GM21360 (cell line): ENCODE measurements around the gene CCSAP.

Experiments
- ATAC-seq: cut with Tn5 transposase; IDR thresholded peaks from one replicate; pipeline ENCODE4 v1.9.1; 2021; ENCODE audit warnings: mild to moderate bottlenecking, moderate library complexity; ENCODE audit not compliant: unreplicated experiment

CCSAP gene

GRCh38 chr1:229288516-229288915, 54.3 kb downstream of the CCSAP start:
- ATAC-seq, result no peak

DNA sequence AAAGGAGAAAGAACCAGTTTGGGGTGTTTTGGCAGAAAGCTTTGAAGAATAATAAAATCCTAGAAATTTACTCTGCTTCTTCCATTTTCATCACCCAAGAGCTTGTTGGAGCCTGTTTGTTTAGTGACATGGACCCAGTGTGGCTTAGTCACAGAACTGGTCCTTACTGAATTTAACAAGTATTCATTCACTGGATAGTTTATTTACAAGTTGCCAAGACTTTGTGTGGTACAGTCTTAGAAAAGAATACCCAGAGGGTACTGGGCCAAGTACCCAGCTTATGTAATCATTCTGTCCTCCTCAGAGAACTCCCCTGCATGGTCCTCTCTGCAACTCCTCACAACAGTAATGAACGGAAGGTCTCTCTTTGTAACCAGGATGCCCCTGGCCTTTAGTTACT, 55.6 kb downstream of the CCSAP start:
- no peak for ATAC-seq

GRCh38 chr1:229286099-229286766, 56.6 kb downstream of the CCSAP start:
- ATAC-seq, result no peak

GRCh38 chr1:229285440-229285839, 57.4 kb downstream of the CCSAP start:
- no peak for ATAC-seq

DNA sequence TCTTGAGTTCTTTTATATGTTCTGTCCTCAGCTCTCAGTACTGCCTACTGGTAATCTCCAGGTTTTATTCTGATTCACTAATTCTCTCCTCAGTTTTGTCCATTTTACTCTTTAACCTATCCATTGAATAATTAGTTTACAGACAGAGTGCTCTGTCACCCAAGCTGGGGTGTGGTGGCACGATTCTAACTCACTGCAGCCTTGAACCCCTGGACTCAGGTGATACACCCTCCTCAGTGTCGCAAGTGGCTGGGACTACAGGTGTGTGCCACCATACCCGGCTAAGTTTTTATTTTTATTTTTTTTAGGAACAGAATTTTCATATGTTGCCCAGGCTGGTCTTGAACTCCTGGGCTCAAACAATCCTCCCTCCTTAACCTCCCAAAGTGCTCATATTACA, 58.0 kb downstream of the CCSAP start:
- ATAC-seq, result no peak

GRCh38 chr1:229283183-229283611, 59.6 kb downstream of the CCSAP start:
- ATAC-seq, result no peak

- ATAC-seq, result no peak
Measured at GRCh38 chr1:229282295-229282823, 60.5 kb downstream of the CCSAP start.

DNA sequence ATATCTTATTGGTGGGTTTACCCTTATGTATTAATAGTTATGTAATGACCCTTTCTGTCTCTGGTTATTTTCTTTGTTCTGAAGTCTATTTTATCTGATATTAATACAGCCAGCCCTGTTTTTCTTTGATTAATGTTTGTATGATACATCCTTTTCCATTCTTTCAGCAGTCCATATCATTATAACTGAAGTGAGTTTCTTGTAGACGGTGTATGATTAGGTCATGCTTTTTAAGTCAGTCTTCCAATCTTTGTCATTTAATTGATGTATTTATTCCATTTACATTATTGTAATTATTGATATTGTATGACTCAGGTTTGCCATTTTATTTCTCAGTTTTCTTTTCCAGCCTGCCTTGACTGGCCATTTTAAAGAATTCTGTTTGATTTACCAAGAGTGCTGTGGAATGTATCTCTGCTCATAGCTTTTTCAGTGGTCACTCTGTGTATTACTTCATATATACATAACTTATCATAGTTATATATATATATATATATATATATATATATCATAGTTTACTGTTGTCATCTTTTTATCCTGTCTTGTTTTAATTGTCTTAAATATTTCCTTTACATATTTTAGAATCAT, 61.4 kb downstream of the CCSAP start:
- ATAC-seq, result no peak

GRCh38 chr1:229280921-229281320, 61.9 kb downstream of the CCSAP start:
- ATAC-seq, result no peak

DNA sequence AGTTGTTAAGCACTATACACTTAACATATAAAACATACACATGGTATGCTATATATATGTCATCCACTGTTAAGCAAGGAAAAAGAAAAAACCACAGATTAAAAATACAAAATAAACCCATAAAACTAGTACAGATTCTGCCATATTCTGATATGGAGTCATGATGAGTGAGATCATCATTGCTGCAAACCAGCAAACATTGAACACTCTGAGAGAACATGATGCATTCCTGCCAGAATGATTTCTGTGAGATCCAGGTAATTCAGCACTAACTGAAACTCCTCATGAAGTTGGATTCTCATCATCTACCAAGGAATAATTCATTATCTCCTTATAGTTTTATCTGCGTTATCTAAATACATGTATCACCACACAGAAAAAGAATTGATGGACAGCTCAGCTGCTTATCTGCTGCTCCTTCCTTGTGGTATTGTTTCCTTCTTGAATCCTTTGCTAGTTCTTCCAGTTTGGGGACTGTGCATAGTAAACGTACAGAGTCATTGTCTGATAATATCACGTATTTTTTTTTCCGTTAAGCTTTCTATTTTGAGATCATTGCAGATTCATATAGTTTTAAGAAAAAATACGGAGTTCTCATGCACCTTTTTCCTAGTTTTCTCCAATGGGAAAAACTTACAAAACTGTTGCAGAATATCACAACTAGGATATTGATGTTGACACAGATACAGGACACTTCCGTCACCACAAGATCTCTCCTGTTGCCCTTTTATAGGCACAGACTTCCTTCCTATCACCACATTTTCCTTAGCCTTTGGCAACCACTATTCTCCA, 62.6 kb downstream of the CCSAP start:
- no peak for ATAC-seq

DNA sequence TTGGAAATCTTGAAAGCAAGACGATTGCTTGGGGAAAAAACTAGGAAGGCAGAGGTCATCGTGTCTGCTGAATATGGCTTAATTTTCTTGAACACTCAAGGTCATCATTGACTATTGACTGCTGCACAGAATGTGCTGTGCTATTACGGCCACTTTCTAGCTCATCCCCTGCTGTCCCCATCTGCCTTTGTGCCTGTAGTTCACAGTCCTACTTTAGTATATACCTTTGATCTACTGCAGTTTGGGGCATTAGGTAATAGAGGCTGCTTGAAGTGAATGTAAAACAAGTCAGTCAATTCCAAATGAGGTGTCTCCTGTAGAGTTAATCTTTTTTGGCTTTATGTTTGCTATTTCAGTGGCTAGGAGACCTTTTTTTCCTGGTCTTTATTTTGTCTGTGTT, 63.6 kb downstream of the CCSAP start:
- ATAC-seq, result no peak

- ATAC-seq, result no peak
Measured at GRCh38 chr1:229278120-229278741, 64.6 kb downstream of the CCSAP start.

DNA sequence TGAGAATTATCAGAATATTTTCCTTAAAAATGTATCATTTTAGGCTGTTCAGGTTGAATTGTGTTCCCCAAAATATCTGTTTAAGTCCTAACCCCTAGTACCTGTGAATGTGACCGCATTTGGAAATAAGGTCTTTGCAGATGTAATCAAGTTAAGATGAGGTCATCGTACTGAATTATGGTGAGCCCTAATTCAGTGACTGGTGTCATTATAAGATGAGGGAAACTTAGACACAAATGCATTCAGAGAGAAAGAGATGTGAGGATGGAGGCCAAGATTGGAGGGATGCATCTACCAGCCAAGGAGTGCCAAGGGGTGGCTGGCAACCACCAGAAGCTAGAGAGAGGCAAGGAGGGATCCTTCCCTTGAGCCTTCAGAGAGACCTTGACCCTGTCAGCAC, 67.8 kb downstream of the CCSAP start:
- no peak for ATAC-seq

GRCh38 chr1:229273507-229274232, 69.2 kb downstream of the CCSAP start:
- no peak for ATAC-seq

DNA sequence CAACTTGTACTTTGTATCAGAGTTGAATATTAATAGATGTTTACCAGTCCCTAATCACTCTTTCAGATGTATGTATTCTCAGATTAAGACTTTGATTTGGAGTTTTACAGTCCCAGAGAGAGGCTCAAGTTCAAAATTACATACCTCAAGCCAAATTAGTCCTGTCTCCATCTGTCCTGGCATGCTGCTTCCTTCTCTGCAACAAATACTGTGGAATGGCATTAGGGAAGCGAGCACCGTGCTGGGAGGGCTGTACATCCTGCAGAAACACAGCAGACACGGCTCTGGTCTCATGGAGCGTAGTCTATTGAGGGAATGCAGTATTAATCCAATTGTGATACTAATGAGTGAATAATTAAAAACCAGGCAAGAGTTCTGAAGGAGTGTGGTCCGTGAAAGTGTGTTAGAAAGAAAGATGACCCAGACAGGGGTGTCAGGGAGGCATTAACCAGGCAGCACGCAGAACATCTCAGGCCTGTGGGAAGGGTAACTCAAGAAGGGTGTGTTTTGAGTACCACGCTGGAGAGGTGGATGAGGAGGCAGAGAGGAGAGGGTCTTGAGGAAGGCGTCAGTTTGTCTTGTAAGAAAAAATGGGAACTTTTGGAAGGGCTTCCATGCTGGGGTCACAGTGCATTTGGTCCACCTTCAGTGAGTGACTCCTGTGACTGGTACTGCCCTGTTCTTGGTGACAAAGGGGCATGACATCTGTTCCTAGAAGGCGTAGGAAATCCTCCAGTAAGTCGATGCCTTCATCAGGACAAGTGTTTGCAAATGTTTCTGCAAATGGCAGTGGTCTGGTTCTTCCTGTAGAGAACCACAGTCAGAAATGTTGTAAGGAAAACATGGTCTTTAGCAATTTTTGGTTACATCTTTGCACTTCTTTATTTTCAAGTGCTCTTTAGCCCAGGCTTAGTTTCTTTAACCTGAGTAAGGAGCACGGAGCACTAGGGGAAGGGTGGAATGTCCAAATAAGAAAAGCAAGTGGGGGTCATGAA, 70.4 kb downstream of the CCSAP start:
- ATAC-seq, result no peak

DNA sequence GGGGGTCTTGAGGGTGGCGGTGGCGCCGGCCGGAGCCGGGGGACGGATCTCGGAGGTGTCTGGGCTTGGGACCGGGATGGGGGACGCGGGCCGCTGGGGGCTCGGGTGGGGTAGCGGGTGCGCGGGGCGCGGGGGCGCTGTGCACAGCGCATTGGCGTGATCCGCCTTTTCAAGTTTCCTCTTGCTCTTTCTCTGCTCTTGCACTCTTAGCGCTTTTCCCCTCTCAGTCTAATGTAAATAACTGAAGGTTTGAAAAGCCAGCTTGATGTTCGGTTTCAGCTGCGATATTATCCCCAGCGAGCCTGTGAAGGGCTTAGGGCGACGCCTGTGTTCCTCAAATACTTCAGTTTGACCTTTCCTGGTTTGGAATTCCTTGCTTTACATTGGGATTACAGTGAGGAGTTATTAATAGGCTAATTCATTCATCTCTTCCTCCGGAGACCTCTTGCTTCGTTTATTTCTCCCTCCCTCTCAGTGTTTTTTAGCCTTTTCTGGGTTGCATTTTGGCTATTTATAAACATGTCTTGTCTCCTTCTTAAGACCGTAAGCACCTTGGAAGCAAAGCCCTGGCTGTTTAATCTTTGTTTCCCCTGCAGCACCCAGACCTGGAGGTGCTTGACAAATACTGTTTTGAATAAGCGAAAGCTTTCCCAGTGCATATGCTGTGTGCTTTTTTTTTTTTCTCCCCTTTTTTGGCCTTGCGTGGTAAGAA, 71.2 kb downstream of the CCSAP start:
- ATAC-seq, result peak; percentile 39
